PC-9 (cell line): ENCODE measurements around the gene RPL22.

Experiments
- EZH2 ChIP-seq: fragments of 200-600 bp; sonication (generic); IDR thresholded peaks from 2 replicates; pipeline ENCODE4 v1.8.0; 2017; ENCODE audit warnings: antibody characterized with exemption, low read depth
- TF ChIP-seq, protein P1 (sequence below): fragments of 200-600 bp; sonication (generic); conservative IDR thresholded peaks from 2 replicates; pipeline ENCODE4 v1.6.1; 2017; ENCODE audit warnings: mixed run types, antibody characterized with exemption, mild to moderate bottlenecking, moderate library complexity

DNA sequence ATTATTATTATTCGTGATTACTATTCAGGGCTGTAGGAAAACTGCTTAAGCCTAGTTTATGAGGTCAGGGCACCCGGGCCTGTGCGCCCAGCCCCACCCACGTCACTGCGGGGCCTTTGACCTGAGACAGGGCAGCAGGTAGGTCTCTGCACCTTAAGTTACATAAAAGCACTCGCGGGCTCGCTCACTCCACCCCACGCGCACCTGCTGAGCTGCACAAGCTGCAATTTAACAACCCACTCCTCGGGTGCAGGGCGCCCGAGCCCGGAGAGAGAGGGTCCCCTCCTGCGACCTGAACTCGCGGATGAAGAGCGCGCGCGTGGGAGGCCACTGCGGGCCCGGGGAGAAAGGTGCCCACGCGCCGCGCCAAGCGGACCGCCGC, 35.9 kb upstream of the RPL22 start:
- TF ChIP-seq, protein P1, sequence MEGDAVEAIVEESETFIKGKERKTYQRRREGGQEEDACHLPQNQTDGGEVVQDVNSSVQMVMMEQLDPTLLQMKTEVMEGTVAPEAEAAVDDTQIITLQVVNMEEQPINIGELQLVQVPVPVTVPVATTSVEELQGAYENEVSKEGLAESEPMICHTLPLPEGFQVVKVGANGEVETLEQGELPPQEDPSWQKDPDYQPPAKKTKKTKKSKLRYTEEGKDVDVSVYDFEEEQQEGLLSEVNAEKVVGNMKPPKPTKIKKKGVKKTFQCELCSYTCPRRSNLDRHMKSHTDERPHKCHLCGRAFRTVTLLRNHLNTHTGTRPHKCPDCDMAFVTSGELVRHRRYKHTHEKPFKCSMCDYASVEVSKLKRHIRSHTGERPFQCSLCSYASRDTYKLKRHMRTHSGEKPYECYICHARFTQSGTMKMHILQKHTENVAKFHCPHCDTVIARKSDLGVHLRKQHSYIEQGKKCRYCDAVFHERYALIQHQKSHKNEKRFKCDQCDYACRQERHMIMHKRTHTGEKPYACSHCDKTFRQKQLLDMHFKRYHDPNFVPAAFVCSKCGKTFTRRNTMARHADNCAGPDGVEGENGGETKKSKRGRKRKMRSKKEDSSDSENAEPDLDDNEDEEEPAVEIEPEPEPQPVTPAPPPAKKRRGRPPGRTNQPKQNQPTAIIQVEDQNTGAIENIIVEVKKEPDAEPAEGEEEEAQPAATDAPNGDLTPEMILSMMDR = no peak
- TF ChIP-seq EZH2 = no peak
